Panc1 (cell line): ENCODE measurements around the gene RBMS1. TPM values are rescaled to one million over a fixed set of nuclear protein-coding genes. Genes with fewer than 3 reads are reported as not detected.

Experiments
- ATAC-seq: fragments of 200-7000 bp; cut with Tn5 transposase; 2 replicates; pipeline ENCODE4 v1.9.1; 2020; ENCODE audit warnings: mild to moderate bottlenecking, moderate library complexity
- BruUV-seq: library from RNA; stranded (reverse); fragments of 400-500 nt; replicated peaks from 2 replicates; lab custom pipeline; 2021; lab: Mats Ljungman, UMichigan
- CTCF ChIA-PET: fragments of 300-600 bp; sonication (Branson Sonifier 250); formaldehyde crosslinking; loops from one replicate; lab custom pipeline; 2022; ENCODE audit warnings: antibody characterized with exemption; lab: Charles Lee
- POLR2A ChIA-PET: fragments of 300-600 bp; sonication (Branson Sonifier 250); formaldehyde crosslinking; loops from one replicate; lab custom pipeline; 2022; ENCODE audit warnings: antibody characterized with exemption; lab: Charles Lee
- DNase-seq: peaks from one replicate; pipeline ENCODE4 v3.0.0-alpha.2; 2010; ENCODE audit warnings: low read depth, low spot score
- H3K27ac ChIP-seq: 2 replicates; pipeline ENCODE4 v1.5.1; 2011; ENCODE audit warnings: mild to moderate bottlenecking, low read length, inconsistent platforms
- H3K27me3 ChIP-seq: fragments of 200-500 bp; sonication (Bioruptor generic); 2 replicates; pipeline ENCODE4 v1.6.0; 2014; ENCODE audit warnings: low read length, inconsistent platforms; ENCODE audit not compliant: control insufficient read depth, insufficient read depth
- H3K36me3 ChIP-seq: fragments of 200-500 bp; sonication (Bioruptor generic); 2 replicates; pipeline ENCODE4 v1.5.1; 2014; ENCODE audit warnings: inconsistent platforms, mild to moderate bottlenecking, low read length, moderate library complexity; ENCODE audit not compliant: control insufficient read depth, insufficient read depth
- H3K4me1 ChIP-seq: 2 replicates; pipeline ENCODE4 v1.5.1; 2011; ENCODE audit warnings: inconsistent platforms, mild to moderate bottlenecking, low read length, moderate library complexity; ENCODE audit not compliant: control insufficient read depth, insufficient read depth
- H3K4me3 ChIP-seq, 2 experiments: 2 replicates each; pipeline ENCODE4 v1.5.1; 2011 to 2012; ENCODE audit warnings: low read depth in 2 of 2, low read length in 2 of 2, mild to moderate bottlenecking in 2 of 2, inconsistent platforms in 1 of 2, moderate library complexity in 1 of 2
- H3K9me3 ChIP-seq: fragments of 200-500 bp; sonication (Bioruptor generic); 2 replicates; pipeline ENCODE4 v1.5.1; 2014; ENCODE audit warnings: low read depth, mild to moderate bottlenecking, inconsistent platforms, low read length, moderate library complexity; ENCODE audit not compliant: control insufficient read depth, insufficient read depth
- CTCF ChIP-seq: fragments of 450-650 bp; IDR thresholded peaks from 2 replicates; pipeline ENCODE4 v1.5.1; 2017; ENCODE audit warnings: mild to moderate bottlenecking
- POLR2AphosphoS5 ChIP-seq: IDR thresholded peaks from 2 replicates; pipeline ENCODE4 v1.6.1; 2012; ENCODE audit warnings: mild to moderate bottlenecking, low read depth, low read length, moderate library complexity
- REST ChIP-seq, 2 experiments: IDR thresholded peaks; 2 replicates each; pipeline ENCODE4 v1.6.1; 2011 to 2012; ENCODE audit warnings: low read depth in 2 of 2, control low read depth in 1 of 2, low read length in 1 of 2, mild to moderate bottlenecking in 1 of 2, moderate library complexity in 1 of 2; ENCODE audit not compliant: insufficient read depth in 1 of 2
- SIN3A ChIP-seq: IDR thresholded peaks from 2 replicates; pipeline ENCODE4 v1.6.1; 2012; ENCODE audit warnings: low read depth, mild to moderate bottlenecking, low read length, moderate library complexity, borderline replicate concordance; ENCODE audit not compliant: insufficient read depth
- TCF7L2 ChIP-seq: IDR thresholded peaks from 2 replicates; pipeline ENCODE4 v1.6.1; 2011; ENCODE audit warnings: mild to moderate bottlenecking, low read depth, low read length, inconsistent platforms
- in situ Hi-C: cut with HindIII; loops from 2 replicates; pipeline ENCODE4 v1.10.0; 2016; ENCODE audit warnings: low sequenced_read_pairs, low pct_unique_long_range_greater_than_20kb
- intact Hi-C: fragments of 100-400 bp; cut with micrococcal nuclease; formaldehyde crosslinking; loops from one replicate; pipeline ENCODE4 v1.10.0; 2022; ENCODE audit not compliant: unreplicated experiment
- total RNA-seq: library from RNA; stranded (reverse); gene quantifications from one replicate; pipeline ENCODE4 v1.2.1, GENCODE V29; 2021; ENCODE audit not compliant: unreplicated experiment

The RBMS1 gene
- total RNA-seq, 1 experiment from 2014 or later: 67.0 TPM

- in situ Hi-C loops: no loop called here
- no peak for ATAC-seq
- no TSS peak for BruUV-seq
- ChIA-PET POLR2A (interaction anchor here (0.7 kb wide), 2 partner anchors 18 to 214 kb away, joined by 6 to 14 read pairs; no protein-coding TSS in a partner anchor), CTCF (no interaction called here)
- DNase-seq: no peak
- H3K36me3 ChIP-seq: no peaks in the 10 kb centered on the region; the same call in 1 of the 2 replicates
- peaks cover 2% of the 10 kb centered on the region; the same call in 1 of the 2 replicates for H3K27me3 ChIP-seq
- intact Hi-C loops: loop anchor here (10.0 kb wide), 1 partner anchor 477 kb away; no protein-coding TSS in a partner anchor
- no peak for TF ChIP-seq REST (IDR thresholded peaks at IDR 0.05; ENCODE audit: insufficient read depth in 1 of 2, low read depth in 2 of 2, low read length in 1 of 2)
- no peak for TF ChIP-seq CTCF
- no peak for TF ChIP-seq SIN3A
- no peak for TF ChIP-seq POLR2AphosphoS5
- no peak for TF ChIP-seq TCF7L2
- H3K4me1 ChIP-seq: peaks cover 5% of the 10 kb centered on the region
- no peak overlapping the region for H3K27ac ChIP-seq
- H3K4me3 ChIP-seq: no peak overlapping the region
- no peaks in the 10 kb centered on the region for H3K9me3 ChIP-seq
Observed at GRCh38 chr2:160498137-160498536, 4.5 kb upstream of the RBMS1 start.

- in situ Hi-C loops: no loop called here
- ChIA-PET POLR2A (no interaction called here), CTCF (no interaction called here)
- no peak for DNase-seq
- Histone ChIP-seq H3K4me3 (peak overlapping the region; percentile 69 to 74), H3K9me3 (no peaks in the 10 kb centered on the region), H3K4me1 (peaks cover 12% of the 10 kb centered on the region), H3K27me3 (peaks cover 5% of the 10 kb centered on the region; the same call in 1 of the 2 replicates), H3K27ac (peak overlapping the region; percentile 54; the same call in 1 of the 2 replicates), H3K36me3 (no peaks in the 10 kb centered on the region; the same call in 1 of the 2 replicates)
- ATAC-seq: 0 out of 2 replicates have a peak, but pooled peaks have one; percentile 5
- TF ChIP-seq REST (IDR thresholded peaks at IDR 0.05; ENCODE audit: insufficient read depth in 1 of 2, low read depth in 2 of 2, low read length in 1 of 2) (no peak), SIN3A (no peak), TCF7L2 (no peak), POLR2AphosphoS5 (no peak), CTCF (no peak)
- intact Hi-C loops: loop anchor here (10.0 kb wide), 1 partner anchor 481 kb away; no protein-coding TSS in a partner anchor
- no TSS peak for BruUV-seq
Observed at GRCh38 chr2:160494201-160494644, 616 bp upstream of the RBMS1 start.
